ENCODE data around the gene ZNF276. TPM values are rescaled to one million over a fixed set of nuclear protein-coding genes. Genes with fewer than 3 reads are reported as not detected.
"Not testable (repeated sequence)": the region's sequence is repeated elsewhere in the genome, so short reads cannot be mapped to it uniquely, and the experiment has no call there.

The ZNF276 gene
- total and polyA plus RNA-seq, 12 donors: 9.3 to 84.5 (median 22.4) TPM

DNA sequence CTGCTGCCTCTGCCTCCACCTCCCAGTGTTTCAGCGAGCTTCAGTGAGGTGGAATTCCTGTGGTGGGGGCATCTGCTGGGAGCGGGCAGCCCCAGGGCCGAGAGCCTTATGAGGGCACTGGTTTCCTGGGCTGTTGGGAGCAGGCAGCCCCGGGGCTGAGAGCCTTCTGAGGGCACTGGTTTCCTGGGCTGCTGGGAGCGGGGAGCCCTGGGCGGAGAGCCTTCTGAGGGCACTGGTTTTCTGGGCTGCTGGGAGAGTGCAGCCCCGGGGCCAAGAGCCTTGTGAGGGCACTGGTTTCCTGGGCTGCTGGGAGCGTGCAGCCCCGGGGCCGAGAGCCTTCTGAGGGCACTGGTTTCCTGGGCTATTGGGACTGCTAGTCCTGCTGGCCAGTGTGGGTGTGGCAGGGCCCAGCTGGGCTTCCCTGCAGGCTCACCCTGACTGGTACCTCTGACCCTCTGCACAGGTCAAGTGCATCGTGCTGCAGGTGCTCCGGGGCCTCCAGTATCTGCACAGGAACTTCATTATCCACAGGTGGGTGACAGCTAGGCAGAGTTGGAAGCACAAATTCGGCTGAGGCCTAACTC is 29.3 kb upstream of the ZNF276 start:
- 91 to 97% (median 96%) methylated on average over 6 to 13 of the region's 13 CpGs for WGBS, 4 donors
- no peak for DNase-seq
- intact Hi-C loops (cut with DNase I): no loop called here
- Histone ChIP-seq H3K27ac (no peak overlapping the region), H3K4me1 (replicated peaks in 1 of 2) (peaks cover 7 to 9% of the 10 kb centered on the region in 2 donors), H3K27me3 (no peaks in the 10 kb centered on the region), H3K4me3 (no peak overlapping the region), H3K9me3 (replicated peaks in 1 of 3) (no peaks in the 10 kb centered on the region), H3K36me3 (replicated peaks in 1 of 2) (peaks cover 0 to 68% of the 10 kb centered on the region in 2 donors)
- TF ChIP-seq, protein P1, sequence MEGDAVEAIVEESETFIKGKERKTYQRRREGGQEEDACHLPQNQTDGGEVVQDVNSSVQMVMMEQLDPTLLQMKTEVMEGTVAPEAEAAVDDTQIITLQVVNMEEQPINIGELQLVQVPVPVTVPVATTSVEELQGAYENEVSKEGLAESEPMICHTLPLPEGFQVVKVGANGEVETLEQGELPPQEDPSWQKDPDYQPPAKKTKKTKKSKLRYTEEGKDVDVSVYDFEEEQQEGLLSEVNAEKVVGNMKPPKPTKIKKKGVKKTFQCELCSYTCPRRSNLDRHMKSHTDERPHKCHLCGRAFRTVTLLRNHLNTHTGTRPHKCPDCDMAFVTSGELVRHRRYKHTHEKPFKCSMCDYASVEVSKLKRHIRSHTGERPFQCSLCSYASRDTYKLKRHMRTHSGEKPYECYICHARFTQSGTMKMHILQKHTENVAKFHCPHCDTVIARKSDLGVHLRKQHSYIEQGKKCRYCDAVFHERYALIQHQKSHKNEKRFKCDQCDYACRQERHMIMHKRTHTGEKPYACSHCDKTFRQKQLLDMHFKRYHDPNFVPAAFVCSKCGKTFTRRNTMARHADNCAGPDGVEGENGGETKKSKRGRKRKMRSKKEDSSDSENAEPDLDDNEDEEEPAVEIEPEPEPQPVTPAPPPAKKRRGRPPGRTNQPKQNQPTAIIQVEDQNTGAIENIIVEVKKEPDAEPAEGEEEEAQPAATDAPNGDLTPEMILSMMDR (IDR thresholded peaks at IDR 0.05): no peak
- no peak for TF ChIP-seq POLR2A (IDR thresholded peaks at IDR 0.05)

DNA sequence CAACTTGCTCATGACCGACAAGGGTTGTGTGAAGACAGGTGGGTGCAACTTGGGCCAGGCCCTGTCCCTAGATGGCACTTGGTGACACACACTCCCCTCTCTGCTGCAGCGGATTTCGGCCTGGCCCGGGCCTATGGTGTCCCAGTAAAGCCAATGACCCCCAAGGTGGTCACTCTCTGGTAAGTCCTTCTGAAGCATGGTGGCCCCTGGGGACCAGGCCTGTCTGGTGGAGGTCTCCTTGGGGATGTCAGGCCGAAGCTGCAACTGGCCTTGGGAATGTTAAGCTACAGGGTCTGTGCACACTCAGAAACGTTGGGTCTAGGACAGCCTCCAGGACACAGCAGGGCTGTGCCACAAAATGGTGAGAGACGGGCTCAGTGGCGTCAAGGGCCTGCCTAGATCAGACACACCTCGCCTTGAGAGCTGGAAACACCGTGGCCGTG is 28.0 kb upstream of the ZNF276 start:
- no peak for DNase-seq

DNA sequence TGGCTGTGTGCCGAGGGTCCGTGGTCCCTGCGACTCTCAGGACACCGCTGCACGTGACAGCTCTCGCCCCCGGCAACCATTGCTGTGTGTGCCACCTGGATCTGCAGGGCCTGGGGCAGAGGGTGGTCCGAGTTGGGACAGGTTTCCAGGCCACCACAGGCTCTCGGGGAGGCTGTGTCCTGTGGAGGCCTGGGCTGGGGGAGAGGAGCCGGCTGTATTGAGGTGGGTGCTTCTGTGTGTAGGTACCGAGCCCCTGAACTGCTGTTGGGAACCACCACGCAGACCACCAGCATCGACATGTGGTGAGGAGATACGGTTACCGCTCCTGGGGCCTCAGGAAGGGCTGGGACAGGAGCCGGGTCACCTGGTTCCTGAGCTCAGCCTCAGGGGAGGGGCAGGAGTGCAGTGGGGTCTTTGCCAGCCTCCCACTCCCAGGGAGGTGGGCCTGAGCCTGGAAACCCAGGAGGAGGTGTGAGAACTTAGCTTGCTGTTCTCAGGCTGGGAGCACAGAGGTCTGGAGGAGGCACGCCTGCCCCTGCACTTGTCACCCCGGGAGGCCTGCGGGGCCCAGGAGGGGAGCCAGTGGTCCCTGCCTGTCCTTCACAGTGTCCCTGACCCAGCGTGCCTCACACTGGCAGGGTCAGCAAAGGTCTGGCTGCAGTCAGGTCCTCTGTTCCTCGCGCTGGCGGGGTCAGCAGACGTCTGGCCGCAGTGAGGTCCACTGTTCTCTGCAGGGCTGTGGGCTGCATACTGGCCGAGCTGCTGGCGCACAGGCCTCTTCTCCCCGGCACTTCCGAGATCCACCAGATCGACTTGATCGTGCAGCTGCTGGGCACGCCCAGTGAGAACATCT is 27.2 kb upstream of the ZNF276 start:
- Histone ChIP-seq H3K36me3 (replicated peaks in 1 of 2) (peaks cover 0 to 69% of the 10 kb centered on the region in 2 donors), H3K9me3 (replicated peaks in 1 of 3) (no peaks in the 10 kb centered on the region), H3K4me3 (no peak overlapping the region), H3K27me3 (no peaks in the 10 kb centered on the region), H3K4me1 (replicated peaks in 1 of 2) (no peaks in the 10 kb centered on the region), H3K27ac (no peak overlapping the region)
- peak in 1 of 7 donors; percentile 23 for DNase-seq
- WGBS, 4 donors: 86 to 90% (median 87%) methylated on average over 11 to 32 of the region's 32 CpGs; no CpG with 5 or more reads in 1 of the 4 donors
- TF ChIP-seq POLR2A (IDR thresholded peaks at IDR 0.05): no peak
- TF ChIP-seq, protein P1 (IDR thresholded peaks at IDR 0.05): no peak
- intact Hi-C loops (cut with DNase I): no loop called here

More for the DNA sequence above, 28.0 kb upstream of the ZNF276 start:
- TF ChIP-seq, protein P1 (IDR thresholded peaks at IDR 0.05): no peak
- no peak for TF ChIP-seq POLR2A (IDR thresholded peaks at IDR 0.05)
- intact Hi-C loops (cut with DNase I): no loop called here
- H3K9me3 ChIP-seq (replicated peaks in 1 of 3): no peaks in the 10 kb centered on the region
- H3K27me3 ChIP-seq: no peaks in the 10 kb centered on the region
- H3K27ac ChIP-seq: no peak overlapping the region
- WGBS, 4 donors: 90 to 100% (median 91%) methylated on average over 1 to 11 of the region's 11 CpGs
- peaks cover 0 to 71% of the 10 kb centered on the region in 2 donors for H3K36me3 ChIP-seq (replicated peaks in 1 of 2)
- no peaks in the 10 kb centered on the region for H3K4me1 ChIP-seq (replicated peaks in 1 of 2)
- no peak overlapping the region for H3K4me3 ChIP-seq

DNA sequence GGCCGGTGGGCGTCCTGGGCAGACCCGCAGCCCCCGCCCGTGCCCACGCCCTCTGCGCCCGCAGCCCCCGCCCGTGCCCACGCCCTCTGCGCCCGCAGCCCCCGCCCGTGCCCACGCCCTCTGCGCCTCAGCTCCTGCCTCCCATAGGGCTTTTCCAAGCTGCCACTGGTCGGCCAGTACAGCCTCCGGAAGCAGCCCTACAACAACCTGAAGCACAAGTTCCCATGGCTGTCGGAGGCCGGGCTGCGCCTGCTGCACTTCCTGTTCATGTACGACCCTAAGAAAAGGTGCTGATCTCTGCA is 26.6 kb upstream of the ZNF276 start:
- H3K36me3 ChIP-seq (replicated peaks in 1 of 2): peaks cover 0 to 64% of the 10 kb centered on the region in 2 donors
- 60 to 98% (median 92%) methylated on average over 1 to 23 of the region's 23 CpGs for WGBS, 4 donors
- H3K27me3 ChIP-seq; H3K27ac ChIP-seq; H3K9me3 ChIP-seq (replicated peaks in 1 of 3); H3K4me1 ChIP-seq (replicated peaks in 1 of 2); H3K4me3 ChIP-seq; intact Hi-C loops (cut with DNase I): not testable (repeated sequence)
- peak in 2 of 7 donors; percentile 17 to 54 for DNase-seq

Measured in adrenal gland (tissue), 12 donors.